ENCODE results near the gene FBLN2. TPM values are rescaled to one million over a fixed set of nuclear protein-coding genes. Genes with fewer than 3 reads are reported as not detected.

Gene FBLN2
- total and polyA plus RNA-seq, 10 of the 15 experiments (the other 5 are each of a cell fraction or from before 2014, with no cell fraction given), result 0.03 to 0.41 (median 0.12) TPM; not detected in 2

Other genes starting within 250 kb of the FBLN2 start
- 74.0 and 91.2 TPM in 2 replicates for gene NUP210, start 128.8 kb upstream of the FBLN2 start, total RNA-seq (2014; rRNA removed)
- 32.8 and 34.4 TPM in 2 replicates for gene NUP210, start 128.8 kb upstream of the FBLN2 start, total RNA-seq (2014; rRNA removed; fragmentation: Illumina TruSeq; extraction: Trizol)
- 144 and 150 TPM in 2 replicates for gene NUP210, start 128.8 kb upstream of the FBLN2 start, total RNA-seq (2021)
- gene NUP210, start 128.8 kb upstream of the FBLN2 start, polyA plus RNA-seq (2011; rRNA removed), result 26.4 and 75.9 TPM in 2 replicates
- gene NUP210, start 128.8 kb upstream of the FBLN2 start, polyA plus RNA-seq (2014; fragmentation: Illumina TruSeq; extraction: Trizol), result 42.3 and 76.1 TPM in 2 replicates
- 1 to 10 TPM; 2.9 to 3.1 TPM for gene NUP210, start 128.8 kb upstream of the FBLN2 start, polyA plus RNA-seq (2014; fragmentation: Nextera tagmentation; extraction: Ambion mirVana)
- gene NUP210, start 128.8 kb upstream of the FBLN2 start, polyA plus RNA-seq (2014; rRNA removed), result 73.4 and 91.4 TPM in 2 replicates
- 10 to 100 TPM; 78.7 to 83.8 TPM for gene NUP210, start 128.8 kb upstream of the FBLN2 start, polyA plus RNA-seq (2016; fragmentation: Nextera tagmentation; extraction: Ambion mirVana)
- gene HDAC11, start 68.8 kb upstream of the FBLN2 start, total RNA-seq (2014; rRNA removed), result 0.16 and 0.62 TPM in 2 replicates
- 0.14 and 0.22 TPM in 2 replicates for gene HDAC11, start 68.8 kb upstream of the FBLN2 start, total RNA-seq (2014; rRNA removed; fragmentation: Illumina TruSeq; extraction: Trizol)
- 0.33 and 0.80 TPM in 2 replicates for gene HDAC11, start 68.8 kb upstream of the FBLN2 start, total RNA-seq (2021)
- gene HDAC11, start 68.8 kb upstream of the FBLN2 start, polyA plus RNA-seq (2011; rRNA removed), result 0.73 and 0.75 TPM in 2 replicates
- gene HDAC11, start 68.8 kb upstream of the FBLN2 start, polyA plus RNA-seq (2014; fragmentation: Illumina TruSeq; extraction: Trizol), result 0.07 TPM in 1 of 2 replicates, not detected in the other
- gene HDAC11, start 68.8 kb upstream of the FBLN2 start, polyA plus RNA-seq (2014; fragmentation: Nextera tagmentation; extraction: Ambion mirVana), result under 1 TPM in 1 of 2 experiments, not detected in 1; 0.04 TPM
- 0.11 and 0.76 TPM in 2 replicates for gene HDAC11, start 68.8 kb upstream of the FBLN2 start, polyA plus RNA-seq (2014; rRNA removed)
- gene HDAC11, start 68.8 kb upstream of the FBLN2 start, polyA plus RNA-seq (2016; fragmentation: Nextera tagmentation; extraction: Ambion mirVana), result under 1 TPM; 0.11 to 0.13 TPM

Data from GM12878 (cell line).